PC-3 (cell line): Measurements from ENCODE around the gene EPO.

Experiments used
- EZH2 ChIP-seq: fragments of 300-600 bp; sonication (generic); IDR thresholded peaks from one replicate; pipeline ENCODE4 v1.6.1; 2017; ENCODE audit warnings: antibody characterized with exemption, mild to moderate bottlenecking, low read length; ENCODE audit not compliant: unreplicated experiment
- EZH2phosphoT487 ChIP-seq: fragments of 300-600 bp; sonication (generic); IDR thresholded peaks from 2 replicates; pipeline ENCODE4 v1.6.1; 2018; ENCODE audit warnings: mild to moderate bottlenecking, antibody characterized with exemption, low read length, borderline replicate concordance
- TF ChIP-seq, protein P1 (sequence below): fragments of 300-600 bp; sonication (generic); conservative IDR thresholded peaks from 2 replicates; pipeline ENCODE4 v1.5.1; 2017; ENCODE audit warnings: antibody characterized with exemption, low read depth, mild to moderate bottlenecking, low read length

DNA sequence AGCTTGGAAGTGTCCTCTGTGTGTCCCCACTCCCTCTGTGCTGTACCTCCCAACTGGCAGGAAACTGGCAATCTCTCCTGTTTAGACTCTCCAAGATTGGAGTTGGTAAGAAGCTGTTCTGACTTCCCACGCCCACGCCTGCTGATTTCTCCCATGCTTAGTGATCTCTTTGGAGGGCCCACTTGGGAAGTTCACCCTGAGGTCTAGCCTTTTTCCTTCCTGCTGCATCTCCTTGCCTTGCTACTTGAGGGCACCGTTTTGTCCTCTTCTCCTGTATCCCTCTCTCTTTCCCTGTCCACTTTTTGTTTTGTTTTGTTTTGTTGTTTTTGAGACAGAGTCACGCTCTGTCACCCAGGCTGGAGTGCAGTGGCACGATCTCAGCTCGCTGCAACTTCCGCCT lies 48.5 kb downstream of the EPO start:
- TF ChIP-seq, protein P1, sequence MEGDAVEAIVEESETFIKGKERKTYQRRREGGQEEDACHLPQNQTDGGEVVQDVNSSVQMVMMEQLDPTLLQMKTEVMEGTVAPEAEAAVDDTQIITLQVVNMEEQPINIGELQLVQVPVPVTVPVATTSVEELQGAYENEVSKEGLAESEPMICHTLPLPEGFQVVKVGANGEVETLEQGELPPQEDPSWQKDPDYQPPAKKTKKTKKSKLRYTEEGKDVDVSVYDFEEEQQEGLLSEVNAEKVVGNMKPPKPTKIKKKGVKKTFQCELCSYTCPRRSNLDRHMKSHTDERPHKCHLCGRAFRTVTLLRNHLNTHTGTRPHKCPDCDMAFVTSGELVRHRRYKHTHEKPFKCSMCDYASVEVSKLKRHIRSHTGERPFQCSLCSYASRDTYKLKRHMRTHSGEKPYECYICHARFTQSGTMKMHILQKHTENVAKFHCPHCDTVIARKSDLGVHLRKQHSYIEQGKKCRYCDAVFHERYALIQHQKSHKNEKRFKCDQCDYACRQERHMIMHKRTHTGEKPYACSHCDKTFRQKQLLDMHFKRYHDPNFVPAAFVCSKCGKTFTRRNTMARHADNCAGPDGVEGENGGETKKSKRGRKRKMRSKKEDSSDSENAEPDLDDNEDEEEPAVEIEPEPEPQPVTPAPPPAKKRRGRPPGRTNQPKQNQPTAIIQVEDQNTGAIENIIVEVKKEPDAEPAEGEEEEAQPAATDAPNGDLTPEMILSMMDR: no peak
- TF ChIP-seq EZH2 (no peak), EZH2phosphoT487 (no peak)
